ENCODE results near the gene RPS6KA4. TPM values are rescaled to one million over a fixed set of nuclear protein-coding genes. Genes with fewer than 3 reads are reported as not detected.

RPS6KA4 gene
- polyA plus RNA-seq, 1 donor (not counting 4 experiments of a cell fraction or from before 2014, with no cell fraction given): 52.4 TPM

DNA sequence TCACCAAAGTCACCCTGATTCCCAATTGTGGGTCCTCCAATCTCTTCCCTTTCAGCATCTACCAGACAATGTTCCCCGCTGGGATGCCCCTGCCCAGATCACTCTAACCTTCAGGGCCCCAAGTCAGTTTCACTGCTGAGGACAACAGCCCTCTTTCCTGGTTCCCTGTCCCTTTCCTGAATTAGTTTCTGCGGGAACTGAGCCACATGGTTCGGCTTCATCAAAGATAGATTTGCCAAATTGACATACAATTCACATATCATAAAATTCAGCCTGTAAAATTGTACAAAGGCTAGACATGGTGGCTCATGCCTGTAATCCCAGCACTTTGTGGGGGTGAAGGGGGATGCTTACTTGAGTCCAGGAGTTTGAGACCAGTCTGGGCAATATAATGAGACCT, 31.0 kb upstream of the RPS6KA4 start:
- DNase-seq (ENCODE audit: low read depth, low spot score) (no peak), FAIRE-seq (no peak)
- no peaks in the 10 kb centered on the region for H4K20me1 ChIP-seq (ENCODE audit: control insufficient read depth, extremely low read depth, insufficient read depth, low read length)
- H3K27ac ChIP-seq (ENCODE audit: control insufficient read depth, insufficient read depth, low read length): no peak overlapping the region
- dilution Hi-C loops (cut with MboI; ENCODE audit: extremely low pct_ligation_motif_present, low sequenced_read_pairs): no loop called here
- TF ChIP-seq CTCF (optimal IDR thresholded peaks at IDR 0.05 in 1 of 3, IDR thresholded peaks at IDR 0.05 in 1 of 3, conservative IDR thresholded peaks at IDR 0.05 in 1 of 3; ENCODE audit: extremely low read depth in 1 of 3, insufficient read depth in 2 of 3, low read length in 3 of 3) (no peak), EZH2 (IDR thresholded peaks at IDR 0.05; ENCODE audit: low read length) (no peak)
- peaks cover 0 to 5% of the 10 kb centered on the region in 2 experiments for H3K36me3 ChIP-seq (ENCODE audit: control insufficient read depth in 2 of 2, extremely low read depth in 1 of 2, insufficient read depth in 2 of 2, low read length in 2 of 2)
- no peaks in the 10 kb centered on the region for H3K27me3 ChIP-seq (ENCODE audit: control insufficient read depth, extremely low read depth, insufficient read depth, low read length)
- H3K9me1 ChIP-seq (ENCODE audit: control insufficient read depth, extremely low read depth, insufficient read depth, low read length): no peaks in the 10 kb centered on the region
- no peak overlapping the region for H2AFZ ChIP-seq (ENCODE audit: control insufficient read depth, low read length)
- no peak overlapping the region for H3K4me3 ChIP-seq (ENCODE audit: control insufficient read depth in 2 of 3, extremely low read depth in 1 of 3, insufficient read depth in 2 of 3, low read depth in 1 of 3, low read length in 3 of 3)
- H3K9me3 ChIP-seq (ENCODE audit: control insufficient read depth, low read depth, low read length): no peaks in the 10 kb centered on the region
- H3K4me1 ChIP-seq (ENCODE audit: control insufficient read depth, extremely low read depth, insufficient read depth, low read length): peaks cover 37% of the 10 kb centered on the region
- H3K9ac ChIP-seq (ENCODE audit: control insufficient read depth, extremely low read depth, insufficient read depth, low read length): no peak overlapping the region
- no peaks in the 10 kb centered on the region for H3K79me2 ChIP-seq (ENCODE audit: control insufficient read depth, insufficient read depth, low read length)
- no peak overlapping the region for H3K4me2 ChIP-seq (ENCODE audit: control insufficient read depth, extremely low read depth, insufficient read depth, low read depth, low read length)

- dilution Hi-C loops (cut with MboI; ENCODE audit: extremely low pct_ligation_motif_present, low sequenced_read_pairs): no loop called here
Measured at GRCh38 chr11:64330888-64331287, 28.1 kb upstream of the RPS6KA4 start.

More at GRCh38 chr11:64330888-64331287, 28.1 kb upstream of the RPS6KA4 start:
- H3K4me3 ChIP-seq (ENCODE audit: control insufficient read depth in 2 of 3, extremely low read depth in 1 of 3, insufficient read depth in 2 of 3, low read depth in 1 of 3, low read length in 3 of 3): no peak overlapping the region
- H2AFZ ChIP-seq (ENCODE audit: control insufficient read depth, low read length): no peak overlapping the region
- DNase-seq (ENCODE audit: low read depth, low spot score): no peak
- no peaks in the 10 kb centered on the region for H3K9me3 ChIP-seq (ENCODE audit: control insufficient read depth, low read depth, low read length)
- H3K4me2 ChIP-seq (ENCODE audit: control insufficient read depth, extremely low read depth, insufficient read depth, low read depth, low read length): no peak overlapping the region
- H3K79me2 ChIP-seq (ENCODE audit: control insufficient read depth, insufficient read depth, low read length): no peaks in the 10 kb centered on the region
- H3K9ac ChIP-seq (ENCODE audit: control insufficient read depth, extremely low read depth, insufficient read depth, low read length): no peak overlapping the region
- H3K36me3 ChIP-seq (ENCODE audit: control insufficient read depth in 2 of 2, extremely low read depth in 1 of 2, insufficient read depth in 2 of 2, low read length in 2 of 2): no peaks in the 10 kb centered on the region
- TF ChIP-seq CTCF (optimal IDR thresholded peaks at IDR 0.05 in 1 of 3, IDR thresholded peaks at IDR 0.05 in 1 of 3, conservative IDR thresholded peaks at IDR 0.05 in 1 of 3; ENCODE audit: extremely low read depth in 1 of 3, insufficient read depth in 2 of 3, low read length in 3 of 3): no peak
- TF ChIP-seq EZH2 (IDR thresholded peaks at IDR 0.05; ENCODE audit: low read length): no peak
- no peaks in the 10 kb centered on the region for H3K27me3 ChIP-seq (ENCODE audit: control insufficient read depth, extremely low read depth, insufficient read depth, low read length)
- H3K27ac ChIP-seq (ENCODE audit: control insufficient read depth, insufficient read depth, low read length): no peak overlapping the region
- no peaks in the 10 kb centered on the region for H3K9me1 ChIP-seq (ENCODE audit: control insufficient read depth, extremely low read depth, insufficient read depth, low read length)
- peaks cover 18% of the 10 kb centered on the region for H3K4me1 ChIP-seq (ENCODE audit: control insufficient read depth, extremely low read depth, insufficient read depth, low read length)
- FAIRE-seq: no peak
- no peaks in the 10 kb centered on the region for H4K20me1 ChIP-seq (ENCODE audit: control insufficient read depth, extremely low read depth, insufficient read depth, low read length)
